Activated naive CD4-positive, alpha-beta T cell treated with anti-CD3 and anti-CD28 coated beads, Interleukin-2, amount 50 U/mL, for 24 hours (primary cell): ENCODE data around the gene CHN1.
A peak's percentile ranks its signal among the peaks of the same experiment; 100 is the strongest.

ENCODE experiments used
- H3K27ac Mint-ChIP-seq: one replicate; pipeline ENCODE4 v1.8.0; 2021; ENCODE audit warnings: mild to moderate bottlenecking, mixed read lengths
- H3K27me3 Mint-ChIP-seq: one replicate; pipeline ENCODE4 v1.8.0; 2021; ENCODE audit warnings: mixed read lengths
- H3K36me3 Mint-ChIP-seq: one replicate; pipeline ENCODE4 v1.8.0; 2021; ENCODE audit warnings: mixed read lengths
- H3K4me1 Mint-ChIP-seq: one replicate; pipeline ENCODE4 v1.8.0; 2021; ENCODE audit warnings: mixed read lengths
- H3K4me3 Mint-ChIP-seq: one replicate; pipeline ENCODE4 v1.8.0; 2021; ENCODE audit warnings: mild to moderate bottlenecking, mixed read lengths
- H3K9me3 Mint-ChIP-seq: one replicate; pipeline ENCODE4 v1.8.0; 2021; ENCODE audit warnings: mixed read lengths

Gene CHN1

GRCh38 chr2:174846941-174847938 lies 157.9 kb downstream of the CHN1 start:
- Mint-ChIP-seq H3K9me3 (no peaks in the 10 kb centered on the region), H3K4me3 (no peak overlapping the region), H3K27ac (no peak overlapping the region), H3K36me3 (no peaks in the 10 kb centered on the region), H3K27me3 (no peaks in the 10 kb centered on the region), H3K4me1 (peaks cover 12% of the 10 kb centered on the region)

- H3K27ac Mint-ChIP-seq = no peak overlapping the region
- H3K27me3 Mint-ChIP-seq = no peaks in the 10 kb centered on the region
- H3K36me3 Mint-ChIP-seq = no peaks in the 10 kb centered on the region
- H3K4me3 Mint-ChIP-seq = no peak overlapping the region
- H3K9me3 Mint-ChIP-seq = no peaks in the 10 kb centered on the region
- H3K4me1 Mint-ChIP-seq = peaks cover 12% of the 10 kb centered on the region
Measured at GRCh38 chr2:174846218-174846617, 159.0 kb downstream of the CHN1 start.

GRCh38 chr2:174844295-174844708 lies 160.9 kb downstream of the CHN1 start:
- Mint-ChIP-seq H3K27me3 (no peaks in the 10 kb centered on the region), H3K36me3 (no peaks in the 10 kb centered on the region), H3K27ac (no peak overlapping the region), H3K9me3 (no peaks in the 10 kb centered on the region), H3K4me1 (peaks cover 12% of the 10 kb centered on the region), H3K4me3 (no peak overlapping the region)

DNA sequence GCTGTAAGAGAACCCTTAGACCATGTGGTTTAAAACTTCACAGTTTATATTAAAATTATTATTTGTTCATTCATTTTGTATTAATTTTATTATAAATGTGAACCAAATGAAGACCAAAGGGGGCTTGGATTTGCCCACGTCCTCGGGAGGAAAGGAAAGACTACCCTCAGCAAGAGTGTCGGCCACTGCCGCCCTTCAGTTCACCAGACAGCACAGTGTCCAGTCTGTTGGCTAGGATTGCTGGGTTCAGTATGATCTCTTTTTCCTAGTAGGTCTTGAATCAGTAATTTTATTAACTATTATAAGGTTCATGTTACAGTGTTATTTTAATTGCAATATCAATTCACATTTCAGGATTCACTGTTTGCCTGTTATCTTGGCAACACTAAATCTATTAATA lies 162.7 kb downstream of the CHN1 start:
- Mint-ChIP-seq H3K27me3 (no peaks in the 10 kb centered on the region), H3K36me3 (no peaks in the 10 kb centered on the region), H3K9me3 (no peaks in the 10 kb centered on the region), H3K27ac (no peak overlapping the region), H3K4me1 (peaks cover 6% of the 10 kb centered on the region), H3K4me3 (no peak overlapping the region)

GRCh38 chr2:174841936-174842335 lies 163.2 kb downstream of the CHN1 start:
- no peak overlapping the region for H3K27ac Mint-ChIP-seq
- no peaks in the 10 kb centered on the region for H3K36me3 Mint-ChIP-seq
- H3K27me3 Mint-ChIP-seq = no peaks in the 10 kb centered on the region
- H3K4me3 Mint-ChIP-seq = no peak overlapping the region
- H3K9me3 Mint-ChIP-seq = no peaks in the 10 kb centered on the region
- H3K4me1 Mint-ChIP-seq = peaks cover 3% of the 10 kb centered on the region

- Mint-ChIP-seq H3K36me3 (no peaks in the 10 kb centered on the region), H3K27ac (no peak overlapping the region), H3K4me3 (no peak overlapping the region), H3K27me3 (no peaks in the 10 kb centered on the region), H3K4me1 (peaks cover 5% of the 10 kb centered on the region), H3K9me3 (no peaks in the 10 kb centered on the region)
Measured at GRCh38 chr2:174841350-174841749, 163.8 kb downstream of the CHN1 start.

DNA sequence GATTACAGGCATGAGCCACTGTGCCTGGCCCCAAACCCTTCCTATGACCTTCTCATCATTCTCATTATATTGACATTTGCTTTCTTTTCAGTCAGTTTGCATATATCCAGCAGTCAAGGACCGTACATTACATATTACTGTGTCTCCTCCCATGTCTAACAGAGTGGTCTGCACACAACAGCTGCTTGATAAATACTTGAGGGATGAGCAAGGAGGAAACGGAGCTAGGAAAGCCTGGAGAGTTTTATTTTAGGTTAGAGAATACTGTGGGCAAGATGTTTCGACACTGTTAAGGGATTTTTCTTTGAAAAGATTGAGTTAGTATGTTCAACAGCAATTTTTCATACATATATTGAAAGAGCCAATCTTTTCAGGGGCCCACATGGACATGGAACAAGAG lies 164.7 kb downstream of the CHN1 start:
- Mint-ChIP-seq H3K27ac (no peak overlapping the region), H3K4me1 (peaks cover 15% of the 10 kb centered on the region), H3K4me3 (no peak overlapping the region), H3K27me3 (no peaks in the 10 kb centered on the region), H3K9me3 (peaks cover 3% of the 10 kb centered on the region), H3K36me3 (peaks cover 2% of the 10 kb centered on the region)

- H3K4me3 Mint-ChIP-seq = no peak overlapping the region
- H3K27me3 Mint-ChIP-seq = no peaks in the 10 kb centered on the region
- H3K27ac Mint-ChIP-seq = no peak overlapping the region
- H3K9me3 Mint-ChIP-seq = peaks cover 6% of the 10 kb centered on the region
- peaks cover 16% of the 10 kb centered on the region for H3K4me1 Mint-ChIP-seq
- peaks cover 4% of the 10 kb centered on the region for H3K36me3 Mint-ChIP-seq
Measured at GRCh38 chr2:174839662-174840061, 165.5 kb downstream of the CHN1 start.

GRCh38 chr2:174836995-174837390 lies 168.2 kb downstream of the CHN1 start:
- no peak overlapping the region for H3K4me3 Mint-ChIP-seq
- H3K27ac Mint-ChIP-seq = no peak overlapping the region
- peaks cover 7% of the 10 kb centered on the region for H3K36me3 Mint-ChIP-seq
- peaks cover 35% of the 10 kb centered on the region for H3K4me1 Mint-ChIP-seq
- peaks cover 18% of the 10 kb centered on the region for H3K9me3 Mint-ChIP-seq
- no peaks in the 10 kb centered on the region for H3K27me3 Mint-ChIP-seq

GRCh38 chr2:174836377-174836994 lies 168.7 kb downstream of the CHN1 start:
- Mint-ChIP-seq H3K27ac (no peak overlapping the region), H3K27me3 (no peaks in the 10 kb centered on the region), H3K9me3 (peaks cover 18% of the 10 kb centered on the region), H3K36me3 (peaks cover 7% of the 10 kb centered on the region), H3K4me3 (no peak overlapping the region), H3K4me1 (peaks cover 39% of the 10 kb centered on the region)

- peaks cover 18% of the 10 kb centered on the region for H3K9me3 Mint-ChIP-seq
- peak overlapping the region; percentile 96 for H3K27ac Mint-ChIP-seq
- no peaks in the 10 kb centered on the region for H3K27me3 Mint-ChIP-seq
- peaks cover 39% of the 10 kb centered on the region for H3K4me1 Mint-ChIP-seq
- H3K4me3 Mint-ChIP-seq = peak overlapping the region; percentile 66
- peaks cover 7% of the 10 kb centered on the region for H3K36me3 Mint-ChIP-seq
Measured at GRCh38 chr2:174835797-174836255, 169.4 kb downstream of the CHN1 start.

- Mint-ChIP-seq H3K36me3 (peaks cover 7% of the 10 kb centered on the region), H3K4me3 (no peak overlapping the region), H3K4me1 (peaks cover 39% of the 10 kb centered on the region), H3K27ac (no peak overlapping the region), H3K9me3 (peaks cover 18% of the 10 kb centered on the region), H3K27me3 (no peaks in the 10 kb centered on the region)
Measured at GRCh38 chr2:174833737-174834136, 171.4 kb downstream of the CHN1 start.

DNA sequence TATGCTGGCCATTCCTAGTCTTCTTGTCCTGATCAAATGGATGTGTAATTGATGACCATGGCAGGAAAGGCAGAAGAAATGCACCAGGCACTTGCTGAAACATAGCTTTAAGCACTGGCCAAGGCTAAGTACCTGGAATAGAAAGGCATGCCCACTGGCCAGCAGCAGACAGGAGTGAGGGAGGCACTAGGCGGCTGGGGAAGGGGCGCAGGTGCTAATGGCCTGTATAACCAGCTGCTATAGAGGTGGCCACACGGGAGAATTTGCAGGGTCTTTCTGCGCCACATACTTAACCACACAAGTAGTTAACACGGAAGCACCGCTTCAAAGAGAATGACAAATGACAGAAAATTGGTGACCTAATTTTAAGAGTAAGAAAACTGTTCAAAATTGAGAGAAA lies 174.6 kb downstream of the CHN1 start:
- no peak overlapping the region for H3K27ac Mint-ChIP-seq
- peaks cover 6% of the 10 kb centered on the region for H3K36me3 Mint-ChIP-seq
- H3K4me1 Mint-ChIP-seq = peaks cover 29% of the 10 kb centered on the region
- H3K9me3 Mint-ChIP-seq = peaks cover 17% of the 10 kb centered on the region
- H3K27me3 Mint-ChIP-seq = no peaks in the 10 kb centered on the region
- no peak overlapping the region for H3K4me3 Mint-ChIP-seq

GRCh38 chr2:174829550-174829949 lies 175.6 kb downstream of the CHN1 start:
- H3K27me3 Mint-ChIP-seq = no peaks in the 10 kb centered on the region
- peaks cover 3% of the 10 kb centered on the region for H3K36me3 Mint-ChIP-seq
- peaks cover 12% of the 10 kb centered on the region for H3K9me3 Mint-ChIP-seq
- H3K4me3 Mint-ChIP-seq = no peak overlapping the region
- peaks cover 24% of the 10 kb centered on the region for H3K4me1 Mint-ChIP-seq
- H3K27ac Mint-ChIP-seq = no peak overlapping the region

DNA sequence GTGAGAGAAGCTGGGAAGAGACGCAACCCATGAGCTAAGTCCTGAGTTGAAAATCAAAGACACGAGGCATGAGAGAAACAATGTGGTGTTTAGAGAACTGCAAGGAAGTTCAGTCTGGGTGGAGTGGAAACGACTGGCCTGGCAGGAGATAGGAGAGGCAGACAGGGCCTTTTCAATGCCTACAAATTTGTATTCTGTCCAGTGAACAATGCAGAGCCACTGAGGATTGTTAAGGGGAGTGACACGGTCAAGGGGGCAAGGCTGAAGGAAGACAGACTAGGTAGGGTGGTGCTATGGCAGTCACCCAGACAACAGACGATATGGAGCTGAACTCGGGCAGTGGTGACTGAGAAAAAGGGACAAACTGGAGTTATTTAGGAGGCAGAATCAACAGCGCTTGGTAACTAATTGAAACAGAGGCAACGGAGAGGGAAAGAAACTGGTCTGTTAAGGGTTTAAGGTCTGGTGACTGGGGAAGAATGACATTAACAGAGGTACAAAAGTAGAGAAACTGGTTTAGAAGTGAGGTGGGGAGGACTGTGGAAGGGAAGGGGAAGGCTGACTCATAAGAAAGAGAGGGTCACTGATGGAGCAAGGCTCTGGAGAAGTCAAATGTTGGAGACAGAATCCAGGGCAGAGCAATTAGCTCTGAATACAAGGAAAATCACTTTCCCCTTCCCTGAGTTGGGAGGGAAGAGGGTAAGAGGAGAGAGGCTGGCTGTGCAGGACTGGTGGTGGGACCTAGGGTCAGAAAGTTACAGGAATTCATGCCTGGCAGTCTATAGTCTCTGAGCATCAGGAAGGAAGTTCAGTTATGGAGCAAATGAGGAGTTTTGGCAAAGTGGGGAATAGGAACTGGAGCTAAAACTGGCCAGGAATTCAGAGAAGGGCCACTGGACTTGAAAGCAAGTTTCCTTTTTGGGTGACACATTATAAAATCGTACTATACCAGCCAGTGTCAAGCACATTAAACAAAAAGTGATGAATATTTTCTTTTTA lies 177.5 kb downstream of the CHN1 start:
- no peaks in the 10 kb centered on the region for H3K27me3 Mint-ChIP-seq
- no peaks in the 10 kb centered on the region for H3K9me3 Mint-ChIP-seq
- H3K36me3 Mint-ChIP-seq = peaks cover under 1% of the 10 kb centered on the region
- no peak overlapping the region for H3K4me3 Mint-ChIP-seq
- H3K4me1 Mint-ChIP-seq = peaks cover 10% of the 10 kb centered on the region
- no peak overlapping the region for H3K27ac Mint-ChIP-seq
